Liver (tissue), 9 donors: ENCODE measurements around the gene PAQR7. TPM values are rescaled to one million over a fixed set of nuclear protein-coding genes. Genes with fewer than 3 reads are reported as not detected.

ENCODE experiments used
- DNase-seq: peaks from one replicate; pipeline ENCODE4 v3.0.0-alpha.2; 2017; ENCODE audit warnings: low spot score
- H3K27ac ChIP-seq, 2 donors: one replicate each; pipeline ENCODE4 v1.7.0; 2013; ENCODE audit warnings: inconsistent platforms in 2 of 2, low read length in 2 of 2, control low read depth in 1 of 2, low read depth in 1 of 2, mild to moderate bottlenecking in 1 of 2
- H3K27me3 ChIP-seq, 4 donors: one replicate each; pipeline versions ENCODE4 v1.6.1 to v1.7.0; 2013; ENCODE audit warnings: low read length in 3 of 4, inconsistent platforms in 1 of 4, mild to moderate bottlenecking in 1 of 4, moderate library complexity in 1 of 4; ENCODE audit not compliant: control insufficient read depth in 4 of 4, insufficient read depth in 4 of 4
- H3K36me3 ChIP-seq, 4 donors: one replicate each; pipeline versions ENCODE4 v1.6.1 to v1.7.0; 2013; ENCODE audit warnings: low read length in 3 of 4, mild to moderate bottlenecking in 3 of 4, low read depth in 1 of 4, moderate library complexity in 1 of 4; ENCODE audit not compliant: control insufficient read depth in 4 of 4, insufficient read depth in 3 of 4
- H3K4me1 ChIP-seq, 4 donors: one replicate each; pipeline versions ENCODE4 v1.6.1 to v1.7.0; 2013; ENCODE audit warnings: low read length in 3 of 4, mild to moderate bottlenecking in 3 of 4, moderate library complexity in 1 of 4; ENCODE audit not compliant: control insufficient read depth in 4 of 4, insufficient read depth in 4 of 4
- H3K4me3 ChIP-seq, 3 donors: one replicate each; pipeline versions ENCODE4 v1.6.1 to v1.7.0; 2013; ENCODE audit warnings: low read length in 3 of 3, control low read depth in 1 of 3, low read depth in 1 of 3, mild to moderate bottlenecking in 1 of 3
- H3K9ac ChIP-seq, 2 donors: one replicate each; pipeline ENCODE4 v1.7.0; 2013; ENCODE audit warnings: low read length in 2 of 2, mild to moderate bottlenecking in 2 of 2, moderate library complexity in 2 of 2, control low read depth in 1 of 2, low read depth in 1 of 2
- H3K9me3 ChIP-seq, 4 donors: one replicate each; pipeline versions ENCODE4 v1.6.1 to v1.7.0; 2013; ENCODE audit warnings: low read length in 3 of 4; ENCODE audit not compliant: control insufficient read depth in 4 of 4
- CTCF ChIP-seq: fragments of 150-350 bp; IDR thresholded peaks from 2 replicates; pipeline ENCODE4 v1.5.1; 2017; ENCODE audit warnings: improper control_type of control experiment, low read depth, low read length; ENCODE audit not compliant: missing input control
- EGR1 ChIP-seq, 2 donors: IDR thresholded peaks; 2 replicates each; pipeline ENCODE4 v1.6.1; 2016 to 2018; ENCODE audit warnings: antibody characterized with exemption in 2 of 2, low read depth in 2 of 2
- FOXA1 ChIP-seq: IDR thresholded peaks from 2 replicates; pipeline ENCODE4 v1.6.1; 2016; ENCODE audit warnings: antibody characterized with exemption
- FOXA2 ChIP-seq: IDR thresholded peaks from 2 replicates; pipeline ENCODE4 v1.6.1; 2016; ENCODE audit warnings: antibody characterized with exemption
- GABPA ChIP-seq, 2 donors: IDR thresholded peaks in 1 of 2; conservative IDR thresholded peaks in 1 of 2; 2 replicates each; pipeline ENCODE4 v1.6.1; 2016; ENCODE audit warnings: antibody characterized with exemption in 2 of 2, mild to moderate bottlenecking in 1 of 2, moderate library complexity in 1 of 2
- HNF4A ChIP-seq, 2 donors: conservative IDR thresholded peaks; 2 replicates each; pipeline ENCODE4 v1.6.1; 2016; ENCODE audit warnings: antibody characterized with exemption in 2 of 2, mild to moderate bottlenecking in 2 of 2
- HNF4G ChIP-seq: IDR thresholded peaks from 2 replicates; pipeline ENCODE4 v1.6.1; 2016; ENCODE audit warnings: antibody characterized with exemption
- JUND ChIP-seq, 2 donors: IDR thresholded peaks; 2 replicates each; pipeline ENCODE4 v1.6.1; 2016; ENCODE audit warnings: antibody characterized with exemption in 2 of 2
- NR2F2 ChIP-seq: IDR thresholded peaks from 2 replicates; pipeline ENCODE4 v1.6.1; 2016; ENCODE audit warnings: antibody characterized with exemption
- RAD21 ChIP-seq, 2 donors: IDR thresholded peaks; 2 replicates each; pipeline ENCODE4 v1.6.1; 2016; ENCODE audit warnings: antibody characterized with exemption in 2 of 2, mild to moderate bottlenecking in 2 of 2
- RXRA ChIP-seq, 2 donors: IDR thresholded peaks; 2 replicates each; pipeline ENCODE4 v1.6.1; 2017 to 2018; ENCODE audit warnings: antibody characterized with exemption in 2 of 2, mild to moderate bottlenecking in 1 of 2
- SP1 ChIP-seq: IDR thresholded peaks from 2 replicates; pipeline ENCODE4 v1.6.1; 2018; ENCODE audit warnings: antibody characterized with exemption, mild to moderate bottlenecking
- TAF1 ChIP-seq: conservative IDR thresholded peaks from 2 replicates; pipeline ENCODE4 v1.6.1; 2016; ENCODE audit warnings: antibody characterized with exemption, mild to moderate bottlenecking
- YY1 ChIP-seq: IDR thresholded peaks from 2 replicates; pipeline ENCODE4 v1.6.1; 2016; ENCODE audit warnings: antibody characterized with exemption, mild to moderate bottlenecking
- WGBS: extraction: QIAGEN DNeasy Blood & Tissue Kit; methylation state at CpG from one replicate; pipeline ENCODE4 v1.1.7; 2013; 5-methylcytosine and 5-hydroxymethylcytosine counted together
- polyA plus RNA-seq, 2 donors: library from polyadenylated mRNA; stranded (reverse) in 1 of 2; unstranded in 1 of 2; fragments of 200-250 nt in 1 of 2; fragments of >200 nt in 1 of 2; fragmentation: Nextera tagmentation in 1 of 2; extraction: Ambion mirVana in 1 of 2; gene quantifications; one replicate each; pipeline versions ENCODE4 v1.2.1 to v1.2.3, GENCODE V29; 2013 to 2015
- total RNA-seq, 2 donors: library from RNA; depleted of rRNA; stranded (reverse); fragments of >200 nt; gene quantifications; one replicate each; pipeline ENCODE4 v1.2.3, GENCODE V29; 2014
- TF ChIP-seq, protein P1 (sequence below): IDR thresholded peaks from 2 replicates; pipeline ENCODE4 v1.6.1; 2016; ENCODE audit warnings: antibody characterized with exemption
- TF ChIP-seq, protein P2 (sequence below): IDR thresholded peaks from 2 replicates; pipeline ENCODE4 v1.6.1; 2016; ENCODE audit warnings: antibody characterized with exemption
- TF ChIP-seq, protein P3 (sequence below): IDR thresholded peaks from 2 replicates; pipeline ENCODE4 v1.6.1; 2016; ENCODE audit warnings: antibody characterized with exemption, mild to moderate bottlenecking
- TF ChIP-seq, protein P4 (sequence below): IDR thresholded peaks from 2 replicates; pipeline ENCODE4 v1.6.1; 2016; ENCODE audit warnings: antibody characterized with exemption
- donor health status: healthy.
- donor health status: healthy.
- donor health status: healthy.
- donor health status: healthy.
- donor health status: healthy.

PAQR7 gene
- total and polyA plus RNA-seq, 4 donors, result 1.5 to 9.0 (median 1.8) TPM

- peaks cover 0 to 4% (median 0%) of the 10 kb centered on the region in 4 donors for H3K36me3 ChIP-seq
- H3K9ac ChIP-seq, result no peak overlapping the region
Measured at GRCh38 chr1:25867210-25867991, 8.1 kb downstream of the PAQR7 start.

More at GRCh38 chr1:25867210-25867991, 8.1 kb downstream of the PAQR7 start:
- Histone ChIP-seq H3K27me3 (no peaks in the 10 kb centered on the region), H3K4me1 (peaks cover 22 to 56% (median 52%) of the 10 kb centered on the region in 4 donors), H3K27ac (peak overlapping the region; percentile 44 to 90), H3K4me3 (no peak overlapping the region), H3K9me3 (no peaks in the 10 kb centered on the region)
- no peak for DNase-seq
- TF ChIP-seq NR2F2, result peak; percentile 55
- TF ChIP-seq RAD21 (IDR thresholded peaks at IDR 0.05), result peak; percentile 23 to 41
- peak; percentile 79 to 92 for TF ChIP-seq RXRA (IDR thresholded peaks at IDR 0.05)
- peak; percentile 68 for TF ChIP-seq FOXA2
- TF ChIP-seq, protein P1, sequence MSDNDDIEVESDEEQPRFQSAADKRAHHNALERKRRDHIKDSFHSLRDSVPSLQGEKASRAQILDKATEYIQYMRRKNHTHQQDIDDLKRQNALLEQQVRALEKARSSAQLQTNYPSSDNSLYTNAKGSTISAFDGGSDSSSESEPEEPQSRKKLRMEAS, result peak; percentile 88
- TF ChIP-seq FOXA1, result no peak
- peak; percentile 89 for TF ChIP-seq SP1
- TF ChIP-seq, protein P2, sequence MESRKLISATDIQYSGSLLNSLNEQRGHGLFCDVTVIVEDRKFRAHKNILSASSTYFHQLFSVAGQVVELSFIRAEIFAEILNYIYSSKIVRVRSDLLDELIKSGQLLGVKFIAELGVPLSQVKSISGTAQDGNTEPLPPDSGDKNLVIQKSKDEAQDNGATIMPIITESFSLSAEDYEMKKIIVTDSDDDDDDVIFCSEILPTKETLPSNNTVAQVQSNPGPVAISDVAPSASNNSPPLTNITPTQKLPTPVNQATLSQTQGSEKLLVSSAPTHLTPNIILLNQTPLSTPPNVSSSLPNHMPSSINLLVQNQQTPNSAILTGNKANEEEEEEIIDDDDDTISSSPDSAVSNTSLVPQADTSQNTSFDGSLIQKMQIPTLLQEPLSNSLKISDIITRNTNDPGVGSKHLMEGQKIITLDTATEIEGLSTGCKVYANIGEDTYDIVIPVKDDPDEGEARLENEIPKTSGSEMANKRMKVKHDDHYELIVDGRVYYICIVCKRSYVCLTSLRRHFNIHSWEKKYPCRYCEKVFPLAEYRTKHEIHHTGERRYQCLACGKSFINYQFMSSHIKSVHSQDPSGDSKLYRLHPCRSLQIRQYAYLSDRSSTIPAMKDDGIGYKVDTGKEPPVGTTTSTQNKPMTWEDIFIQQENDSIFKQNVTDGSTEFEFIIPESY, result peak; percentile 73
- peak; percentile 76 for TF ChIP-seq YY1
- TF ChIP-seq CTCF, result peak; percentile 1
- peak in 1 of 2 donors; percentile 56 for TF ChIP-seq EGR1 (IDR thresholded peaks at IDR 0.05; ENCODE audit: low read depth in 2 of 2)
- TF ChIP-seq GABPA (IDR thresholded peaks at IDR 0.05 in 1 of 2, conservative IDR thresholded peaks at IDR 0.05 in 1 of 2), result peak in 1 of 2 donors; percentile 47
- TF ChIP-seq HNF4A (conservative IDR thresholded peaks at IDR 0.05), result peak; percentile 88 to 92
- peak; percentile 45 to 81 for TF ChIP-seq JUND (IDR thresholded peaks at IDR 0.05)
- peak; percentile 49 for TF ChIP-seq HNF4G
- TF ChIP-seq, protein P3, sequence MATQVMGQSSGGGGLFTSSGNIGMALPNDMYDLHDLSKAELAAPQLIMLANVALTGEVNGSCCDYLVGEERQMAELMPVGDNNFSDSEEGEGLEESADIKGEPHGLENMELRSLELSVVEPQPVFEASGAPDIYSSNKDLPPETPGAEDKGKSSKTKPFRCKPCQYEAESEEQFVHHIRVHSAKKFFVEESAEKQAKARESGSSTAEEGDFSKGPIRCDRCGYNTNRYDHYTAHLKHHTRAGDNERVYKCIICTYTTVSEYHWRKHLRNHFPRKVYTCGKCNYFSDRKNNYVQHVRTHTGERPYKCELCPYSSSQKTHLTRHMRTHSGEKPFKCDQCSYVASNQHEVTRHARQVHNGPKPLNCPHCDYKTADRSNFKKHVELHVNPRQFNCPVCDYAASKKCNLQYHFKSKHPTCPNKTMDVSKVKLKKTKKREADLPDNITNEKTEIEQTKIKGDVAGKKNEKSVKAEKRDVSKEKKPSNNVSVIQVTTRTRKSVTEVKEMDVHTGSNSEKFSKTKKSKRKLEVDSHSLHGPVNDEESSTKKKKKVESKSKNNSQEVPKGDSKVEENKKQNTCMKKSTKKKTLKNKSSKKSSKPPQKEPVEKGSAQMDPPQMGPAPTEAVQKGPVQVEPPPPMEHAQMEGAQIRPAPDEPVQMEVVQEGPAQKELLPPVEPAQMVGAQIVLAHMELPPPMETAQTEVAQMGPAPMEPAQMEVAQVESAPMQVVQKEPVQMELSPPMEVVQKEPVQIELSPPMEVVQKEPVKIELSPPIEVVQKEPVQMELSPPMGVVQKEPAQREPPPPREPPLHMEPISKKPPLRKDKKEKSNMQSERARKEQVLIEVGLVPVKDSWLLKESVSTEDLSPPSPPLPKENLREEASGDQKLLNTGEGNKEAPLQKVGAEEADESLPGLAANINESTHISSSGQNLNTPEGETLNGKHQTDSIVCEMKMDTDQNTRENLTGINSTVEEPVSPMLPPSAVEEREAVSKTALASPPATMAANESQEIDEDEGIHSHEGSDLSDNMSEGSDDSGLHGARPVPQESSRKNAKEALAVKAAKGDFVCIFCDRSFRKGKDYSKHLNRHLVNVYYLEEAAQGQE, result peak; percentile 77
- peak; percentile 26 for TF ChIP-seq TAF1
- TF ChIP-seq, protein P4, sequence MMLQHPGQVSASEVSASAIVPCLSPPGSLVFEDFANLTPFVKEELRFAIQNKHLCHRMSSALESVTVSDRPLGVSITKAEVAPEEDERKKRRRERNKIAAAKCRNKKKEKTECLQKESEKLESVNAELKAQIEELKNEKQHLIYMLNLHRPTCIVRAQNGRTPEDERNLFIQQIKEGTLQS, result peak; percentile 67
- 29% methylated on average over 9 of the region's 9 CpGs for WGBS
